K562 (cell line): Measurements from ENCODE around the gene JPH2. TPM values are rescaled to one million over a fixed set of nuclear protein-coding genes. Genes with fewer than 3 reads are reported as not detected.

Source experiments
- GABPA ChIP-seq: fragments of 200-800 bp; sonication (Bioruptor generic); conservative IDR thresholded peaks from 2 replicates; pipeline ENCODE4 v1.6.1; 2016; ENCODE audit warnings: low read depth, missing genetic modification characterization, missing compliant biosample characterization
- GATA2 ChIP-seq: sonication (generic); formaldehyde crosslinking; IDR thresholded peaks from 2 replicates; pipeline ENCODE4 v1.4.0; 2020; ENCODE audit warnings: mild to moderate bottlenecking, missing genetic modification reagents
- HLTF ChIP-seq: fragments of 450-650 bp; IDR thresholded peaks from 2 replicates; pipeline ENCODE4 v1.6.1; 2016
- IFI16 ChIP-seq: fragments of 250-450 bp; sonication (Bioruptor Pico); IDR thresholded peaks from 2 replicates; pipeline ENCODE4 v2.1.2; 2022; ENCODE audit warnings: mild to moderate bottlenecking, inconsistent platforms
- IRF2 ChIP-seq: sonication (generic); formaldehyde crosslinking; IDR thresholded peaks from 2 replicates; pipeline ENCODE4 v1.8.1; 2022; ENCODE audit warnings: mild to moderate bottlenecking, missing genetic modification reagents
- NCOA6 ChIP-seq: fragments of 450-650 bp; IDR thresholded peaks from 2 replicates; pipeline ENCODE4 v1.6.1; 2017; ENCODE audit warnings: mild to moderate bottlenecking
- RBFOX2 ChIP-seq: fragments of 200-400 bp; formaldehyde crosslinking; IDR thresholded peaks from 2 replicates; pipeline ENCODE4 v1.6.1; 2017; ENCODE audit warnings: low read depth, mild to moderate bottlenecking, low read length, moderate library complexity
- SAP30 ChIP-seq: fragments of 200-600 bp; sonication (generic); IDR thresholded peaks from 2 replicates; pipeline ENCODE4 v1.6.1; 2012; ENCODE audit warnings: borderline replicate concordance, low read depth, mild to moderate bottlenecking, moderate library complexity, low read length, control low read depth, inconsistent platforms; ENCODE audit not compliant: insufficient read depth, poor library complexity, severe bottlenecking
- SMC3 ChIP-seq: conservative IDR thresholded peaks from 2 replicates; pipeline ENCODE4 v1.6.1; 2011; ENCODE audit warnings: low read depth, low read length, improper control_type of control experiment; ENCODE audit not compliant: insufficient read depth
- TBL1XR1 ChIP-seq, 2 experiments: IDR thresholded peaks; 2 replicates each; pipeline ENCODE4 v1.6.1; 2012; ENCODE audit warnings: improper control_type of control experiment in 2 of 2, low read length in 2 of 2, mild to moderate bottlenecking in 1 of 2
- TRIM28 ChIP-seq: fragments of 450-650 bp; IDR thresholded peaks from 2 replicates; pipeline ENCODE4 v1.6.1; 2017
- ZEB2 ChIP-seq: fragments of 450-650 bp; IDR thresholded peaks from 2 replicates; pipeline ENCODE4 v1.6.1; 2016
- ZNF175 ChIP-seq: fragments of 200-800 bp; sonication (Bioruptor generic); IDR thresholded peaks from 2 replicates; pipeline ENCODE4 v1.6.1; 2016; ENCODE audit warnings: low read depth, mild to moderate bottlenecking, missing genetic modification characterization, missing compliant biosample characterization
- ZNF3 ChIP-seq: fragments of 250-450 bp; sonication (Bioruptor Pico); IDR thresholded peaks from 2 replicates; pipeline ENCODE4 v1.5.0; 2021; ENCODE audit warnings: mild to moderate bottlenecking, moderate library complexity
- polyA plus RNA-seq, 8 experiments: library from polyadenylated mRNA; depleted of rRNA in 4 of 8; stranded (reverse) in 5 of 8; unstranded in 3 of 8; fragments of >200 nt; fragmentation: Nextera tagmentation in 2 of 8; fragmentation: Illumina TruSeq in 1 of 8; extraction: Ambion mirVana in 2 of 8; extraction: Trizol in 1 of 8; gene quantifications; 2 replicates each; pipeline versions ENCODE4 v1.2.1 to v1.2.3, GENCODE V29; 2011 to 2014; ENCODE audit warnings: inconsistent platforms in 1 of 8, missing spikeins in 1 of 8
- total RNA-seq, 7 experiments: library from RNA; depleted of rRNA in 6 of 7; stranded (reverse); fragments of >200 nt in 6 of 7; fragmentation: Illumina TruSeq in 2 of 7; extraction: Trizol in 2 of 7; gene quantifications; 2 replicates each; pipeline versions ENCODE4 v1.2.1 to v1.2.3, GENCODE V29; 2011 to 2021; ENCODE audit warnings: low replicate concordance in 1 of 7
- TF ChIP-seq, protein P1 (sequence below): fragments of 250-450 bp; sonication (Bioruptor Pico); IDR thresholded peaks from 2 replicates; pipeline ENCODE4 v1.4.0; 2020
- TF ChIP-seq, protein P2 (sequence below): fragments of 450-650 bp; IDR thresholded peaks from one replicate; pipeline ENCODE4 v1.6.1; 2018; ENCODE audit warnings: mild to moderate bottlenecking, moderate library complexity; ENCODE audit not compliant: partially characterized antibody
- TF ChIP-seq, protein P3 (sequence below): sonication (generic); formaldehyde crosslinking; IDR thresholded peaks from 2 replicates; pipeline ENCODE4 v1.8.0; 2022; ENCODE audit warnings: mild to moderate bottlenecking, missing genetic modification reagents

JPH2 gene
- total and polyA plus RNA-seq, 9 of the 15 experiments (the other 6 are each of a cell fraction or from before 2014, with no cell fraction given) = not detected

DNA sequence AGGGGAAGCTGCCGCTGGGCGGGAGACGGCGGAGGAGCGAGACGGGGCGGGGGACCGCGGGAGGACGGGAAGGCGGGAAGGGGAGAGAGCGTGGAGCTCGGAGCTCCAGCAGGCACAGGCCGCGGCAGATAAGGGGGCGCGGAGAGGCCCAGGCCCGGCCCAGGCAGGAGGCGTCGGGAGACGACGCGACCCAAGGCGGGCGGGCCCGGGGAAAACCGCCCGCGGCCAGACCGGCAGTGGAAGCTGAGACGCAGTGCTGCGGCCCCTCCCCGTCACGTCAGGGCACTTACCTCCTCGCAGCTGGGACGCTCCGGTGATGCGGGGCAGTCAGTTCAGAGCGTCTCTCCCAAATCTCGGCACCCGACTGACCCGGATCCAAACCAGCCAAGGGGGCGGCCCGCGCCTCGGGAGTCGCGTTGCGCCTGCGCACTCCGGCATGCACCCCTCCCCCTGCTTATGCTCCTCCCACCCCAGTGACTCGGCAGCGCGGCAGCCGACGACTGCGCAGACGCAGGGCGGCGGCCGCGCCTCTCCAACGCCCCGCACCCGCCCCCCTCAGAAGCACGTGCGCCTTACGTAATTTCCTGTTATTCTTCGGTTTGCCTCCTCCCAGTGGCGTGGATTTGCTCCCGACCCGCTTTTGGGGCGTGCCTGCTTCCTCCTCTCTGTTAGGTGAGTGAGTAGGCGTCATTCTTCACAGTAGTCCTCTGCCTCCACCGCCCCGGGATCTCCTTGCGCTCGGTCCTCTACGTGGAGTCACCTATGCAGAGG is 23.6 kb upstream of the JPH2 start, which contains the start of gene OSER1 (continued):
- TF ChIP-seq, protein P1, sequence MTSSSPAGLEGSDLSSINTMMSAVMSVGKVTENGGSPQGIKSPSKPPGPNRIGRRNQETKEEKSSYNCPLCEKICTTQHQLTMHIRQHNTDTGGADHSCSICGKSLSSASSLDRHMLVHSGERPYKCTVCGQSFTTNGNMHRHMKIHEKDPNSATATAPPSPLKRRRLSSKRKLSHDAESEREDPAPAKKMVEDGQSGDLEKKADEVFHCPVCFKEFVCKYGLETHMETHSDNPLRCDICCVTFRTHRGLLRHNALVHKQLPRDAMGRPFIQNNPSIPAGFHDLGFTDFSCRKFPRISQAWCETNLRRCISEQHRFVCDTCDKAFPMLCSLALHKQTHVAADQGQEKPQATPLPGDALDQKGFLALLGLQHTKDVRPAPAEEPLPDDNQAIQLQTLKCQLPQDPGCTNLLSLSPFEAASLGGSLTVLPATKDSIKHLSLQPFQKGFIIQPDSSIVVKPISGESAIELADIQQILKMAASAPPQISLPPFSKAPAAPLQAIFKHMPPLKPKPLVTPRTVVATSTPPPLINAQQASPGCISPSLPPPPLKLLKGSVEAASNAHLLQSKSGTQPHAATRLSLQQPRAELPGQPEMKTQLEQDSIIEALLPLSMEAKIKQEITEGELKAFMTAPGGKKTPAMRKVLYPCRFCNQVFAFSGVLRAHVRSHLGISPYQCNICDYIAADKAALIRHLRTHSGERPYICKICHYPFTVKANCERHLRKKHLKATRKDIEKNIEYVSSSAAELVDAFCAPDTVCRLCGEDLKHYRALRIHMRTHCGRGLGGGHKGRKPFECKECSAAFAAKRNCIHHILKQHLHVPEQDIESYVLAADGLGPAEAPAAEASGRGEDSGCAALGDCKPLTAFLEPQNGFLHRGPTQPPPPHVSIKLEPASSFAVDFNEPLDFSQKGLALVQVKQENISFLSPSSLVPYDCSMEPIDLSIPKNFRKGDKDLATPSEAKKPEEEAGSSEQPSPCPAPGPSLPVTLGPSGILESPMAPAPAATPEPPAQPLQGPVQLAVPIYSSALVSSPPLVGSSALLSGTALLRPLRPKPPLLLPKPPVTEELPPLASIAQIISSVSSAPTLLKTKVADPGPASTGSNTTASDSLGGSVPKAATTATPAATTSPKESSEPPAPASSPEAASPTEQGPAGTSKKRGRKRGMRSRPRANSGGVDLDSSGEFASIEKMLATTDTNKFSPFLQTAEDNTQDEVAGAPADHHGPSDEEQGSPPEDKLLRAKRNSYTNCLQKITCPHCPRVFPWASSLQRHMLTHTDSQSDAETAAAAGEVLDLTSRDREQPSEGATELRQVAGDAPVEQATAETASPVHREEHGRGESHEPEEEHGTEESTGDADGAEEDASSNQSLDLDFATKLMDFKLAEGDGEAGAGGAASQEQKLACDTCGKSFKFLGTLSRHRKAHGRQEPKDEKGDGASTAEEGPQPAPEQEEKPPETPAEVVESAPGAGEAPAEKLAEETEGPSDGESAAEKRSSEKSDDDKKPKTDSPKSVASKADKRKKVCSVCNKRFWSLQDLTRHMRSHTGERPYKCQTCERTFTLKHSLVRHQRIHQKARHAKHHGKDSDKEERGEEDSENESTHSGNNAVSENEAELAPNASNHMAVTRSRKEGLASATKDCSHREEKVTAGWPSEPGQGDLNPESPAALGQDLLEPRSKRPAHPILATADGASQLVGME = 0 out of 2 replicates have a peak, but pooled peaks have one; percentile 40
- peak; percentile 89 for TF ChIP-seq RBFOX2
- TF ChIP-seq GABPA (tag) = peak; percentile 95
- TF ChIP-seq GATA2 = no peak
- no peak for TF ChIP-seq ZNF175 (CRISPR knock-in tag)
- TF ChIP-seq, protein P2, sequence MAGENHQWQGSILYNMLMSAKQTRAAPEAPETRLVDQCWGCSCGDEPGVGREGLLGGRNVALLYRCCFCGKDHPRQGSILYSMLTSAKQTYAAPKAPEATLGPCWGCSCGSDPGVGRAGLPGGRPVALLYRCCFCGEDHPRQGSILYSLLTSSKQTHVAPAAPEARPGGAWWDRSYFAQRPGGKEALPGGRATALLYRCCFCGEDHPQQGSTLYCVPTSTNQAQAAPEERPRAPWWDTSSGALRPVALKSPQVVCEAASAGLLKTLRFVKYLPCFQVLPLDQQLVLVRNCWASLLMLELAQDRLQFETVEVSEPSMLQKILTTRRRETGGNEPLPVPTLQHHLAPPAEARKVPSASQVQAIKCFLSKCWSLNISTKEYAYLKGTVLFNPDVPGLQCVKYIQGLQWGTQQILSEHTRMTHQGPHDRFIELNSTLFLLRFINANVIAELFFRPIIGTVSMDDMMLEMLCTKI = no peak
- TF ChIP-seq, protein P3, sequence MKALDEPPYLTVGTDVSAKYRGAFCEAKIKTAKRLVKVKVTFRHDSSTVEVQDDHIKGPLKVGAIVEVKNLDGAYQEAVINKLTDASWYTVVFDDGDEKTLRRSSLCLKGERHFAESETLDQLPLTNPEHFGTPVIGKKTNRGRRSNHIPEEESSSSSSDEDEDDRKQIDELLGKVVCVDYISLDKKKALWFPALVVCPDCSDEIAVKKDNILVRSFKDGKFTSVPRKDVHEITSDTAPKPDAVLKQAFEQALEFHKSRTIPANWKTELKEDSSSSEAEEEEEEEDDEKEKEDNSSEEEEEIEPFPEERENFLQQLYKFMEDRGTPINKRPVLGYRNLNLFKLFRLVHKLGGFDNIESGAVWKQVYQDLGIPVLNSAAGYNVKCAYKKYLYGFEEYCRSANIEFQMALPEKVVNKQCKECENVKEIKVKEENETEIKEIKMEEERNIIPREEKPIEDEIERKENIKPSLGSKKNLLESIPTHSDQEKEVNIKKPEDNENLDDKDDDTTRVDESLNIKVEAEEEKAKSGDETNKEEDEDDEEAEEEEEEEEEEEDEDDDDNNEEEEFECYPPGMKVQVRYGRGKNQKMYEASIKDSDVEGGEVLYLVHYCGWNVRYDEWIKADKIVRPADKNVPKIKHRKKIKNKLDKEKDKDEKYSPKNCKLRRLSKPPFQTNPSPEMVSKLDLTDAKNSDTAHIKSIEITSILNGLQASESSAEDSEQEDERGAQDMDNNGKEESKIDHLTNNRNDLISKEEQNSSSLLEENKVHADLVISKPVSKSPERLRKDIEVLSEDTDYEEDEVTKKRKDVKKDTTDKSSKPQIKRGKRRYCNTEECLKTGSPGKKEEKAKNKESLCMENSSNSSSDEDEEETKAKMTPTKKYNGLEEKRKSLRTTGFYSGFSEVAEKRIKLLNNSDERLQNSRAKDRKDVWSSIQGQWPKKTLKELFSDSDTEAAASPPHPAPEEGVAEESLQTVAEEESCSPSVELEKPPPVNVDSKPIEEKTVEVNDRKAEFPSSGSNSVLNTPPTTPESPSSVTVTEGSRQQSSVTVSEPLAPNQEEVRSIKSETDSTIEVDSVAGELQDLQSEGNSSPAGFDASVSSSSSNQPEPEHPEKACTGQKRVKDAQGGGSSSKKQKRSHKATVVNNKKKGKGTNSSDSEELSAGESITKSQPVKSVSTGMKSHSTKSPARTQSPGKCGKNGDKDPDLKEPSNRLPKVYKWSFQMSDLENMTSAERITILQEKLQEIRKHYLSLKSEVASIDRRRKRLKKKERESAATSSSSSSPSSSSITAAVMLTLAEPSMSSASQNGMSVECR (CRISPR knock-in tag) = no peak; the same call in 1 of the 2 replicates
- TF ChIP-seq TRIM28 = no peak
- no peak for TF ChIP-seq ZNF3 (CRISPR knock-in tag)
- TF ChIP-seq HLTF = no peak; the same call in 1 of the 2 replicates
- no peak for TF ChIP-seq ZEB2
- no peak for TF ChIP-seq IRF2 (CRISPR knock-in tag)
- no peak for TF ChIP-seq SMC3
- no peak for TF ChIP-seq IFI16 (CRISPR knock-in tag)
- TF ChIP-seq TBL1XR1 (IDR thresholded peaks at IDR 0.05; ENCODE audit: low read length in 2 of 2) = peak in 1 of 2 experiments; percentile 37; a peak in 2 of 4 replicates
- TF ChIP-seq NCOA6 = no peak
- peak; percentile 36 for TF ChIP-seq SAP30
